Mesothelial cell of epicardium (in vitro differentiated cells): ENCODE measurements around the gene OPA3. TPM values are rescaled to one million over a fixed set of nuclear protein-coding genes. Genes with fewer than 3 reads are reported as not detected.
A peak's percentile ranks its signal among the peaks of the same experiment; 100 is the strongest.

ENCODE experiments used
- DNase-seq, 2 experiments: peaks; one replicate each; pipeline ENCODE4 v3.0.0; 2021; ENCODE audit warnings: low spot score in 2 of 2; ENCODE audit not compliant: unreplicated experiment in 2 of 2
- H3K27ac Mint-ChIP-seq: 2 replicates; pipeline ENCODE4 v1.8.0; 2021; ENCODE audit warnings: mixed read lengths
- H3K27me3 Mint-ChIP-seq: 2 replicates; pipeline ENCODE4 v1.8.0; 2021; ENCODE audit warnings: low read depth, mixed read lengths
- H3K36me3 Mint-ChIP-seq: 2 replicates; pipeline ENCODE4 v1.8.0; 2021; ENCODE audit warnings: mixed read lengths
- H3K4me1 Mint-ChIP-seq: 2 replicates; pipeline ENCODE4 v1.8.0; 2021; ENCODE audit warnings: mixed read lengths
- H3K4me3 Mint-ChIP-seq: 2 replicates; pipeline ENCODE4 v1.8.0; 2021; ENCODE audit warnings: mild to moderate bottlenecking, moderate library complexity, mixed read lengths
- H3K9me3 Mint-ChIP-seq: 2 replicates; pipeline ENCODE4 v1.8.0; 2021; ENCODE audit warnings: mixed read lengths
- CTCF ChIP-seq: fragments of 200-600 bp; sonication (generic); IDR thresholded peaks from one replicate; pipeline ENCODE4 v1.5.0; 2021; ENCODE audit warnings: antibody characterized with exemption; ENCODE audit not compliant: unreplicated experiment
- total RNA-seq: library from RNA; stranded (reverse); gene quantifications from 3 replicates; pipeline ENCODE4 v1.2.1, GENCODE V29; 2021

OPA3 gene
- total RNA-seq, 1 donor from 2014 or later, result 11.6 TPM

- no peaks in the 10 kb centered on the region for H3K9me3 Mint-ChIP-seq
- H3K36me3 Mint-ChIP-seq, result no peaks in the 10 kb centered on the region
- no peak for TF ChIP-seq CTCF
- H3K27me3 Mint-ChIP-seq, result peaks cover 76% of the 10 kb centered on the region
- H3K4me3 Mint-ChIP-seq, result no peak overlapping the region
- peaks cover 3% of the 10 kb centered on the region for H3K4me1 Mint-ChIP-seq
- DNase-seq, result no peak
- H3K27ac Mint-ChIP-seq, result no peak overlapping the region
Measured at GRCh38 chr19:45593520-45593919, 8.9 kb upstream of the OPA3 start.

DNA sequence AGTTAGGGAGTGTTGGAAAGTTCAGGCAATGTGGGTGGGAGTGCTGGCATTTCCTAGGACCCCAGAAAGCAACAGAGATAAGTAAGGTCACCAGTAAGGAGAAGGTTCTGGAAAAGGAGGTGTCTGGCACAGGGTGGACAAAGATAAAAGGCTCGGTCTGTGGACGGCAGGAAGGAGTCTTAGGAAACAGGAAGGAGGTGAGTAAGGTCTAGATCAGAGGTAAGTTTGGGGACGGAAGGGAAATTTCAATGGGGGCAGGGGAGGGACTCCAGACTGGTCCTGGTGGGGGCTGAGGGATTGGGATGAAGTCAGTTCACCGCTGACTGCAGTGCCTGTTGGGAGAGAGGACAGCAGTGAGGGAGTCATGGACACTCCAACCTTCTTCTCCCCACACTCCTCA lies 7.8 kb upstream of the OPA3 start:
- no peaks in the 10 kb centered on the region for H3K4me1 Mint-ChIP-seq
- H3K27me3 Mint-ChIP-seq, result peaks cover 66% of the 10 kb centered on the region
- no peak overlapping the region for H3K4me3 Mint-ChIP-seq
- no peak for DNase-seq
- TF ChIP-seq CTCF, result no peak
- no peaks in the 10 kb centered on the region for H3K36me3 Mint-ChIP-seq
- H3K9me3 Mint-ChIP-seq, result no peaks in the 10 kb centered on the region
- H3K27ac Mint-ChIP-seq, result no peak overlapping the region

- DNase-seq, result no peak
- Mint-ChIP-seq H3K27ac (no peak overlapping the region), H3K27me3 (peaks cover 59% of the 10 kb centered on the region), H3K9me3 (no peaks in the 10 kb centered on the region), H3K4me3 (no peak overlapping the region), H3K36me3 (no peaks in the 10 kb centered on the region), H3K4me1 (no peaks in the 10 kb centered on the region)
- TF ChIP-seq CTCF, result no peak
Measured at GRCh38 chr19:45591638-45592005, 7.0 kb upstream of the OPA3 start.

GRCh38 chr19:45591004-45591637 lies 6.5 kb upstream of the OPA3 start:
- no peak overlapping the region for H3K4me3 Mint-ChIP-seq
- H3K36me3 Mint-ChIP-seq, result no peaks in the 10 kb centered on the region
- DNase-seq, result peak in 1 of 2 experiments; percentile 49
- no peak overlapping the region for H3K27ac Mint-ChIP-seq
- no peaks in the 10 kb centered on the region for H3K9me3 Mint-ChIP-seq
- no peak for TF ChIP-seq CTCF
- H3K4me1 Mint-ChIP-seq, result no peaks in the 10 kb centered on the region
- peaks cover 54% of the 10 kb centered on the region for H3K27me3 Mint-ChIP-seq

- Mint-ChIP-seq H3K9me3 (no peaks in the 10 kb centered on the region), H3K36me3 (no peaks in the 10 kb centered on the region), H3K27me3 (peaks cover 47% of the 10 kb centered on the region), H3K4me3 (no peak overlapping the region), H3K27ac (no peak overlapping the region), H3K4me1 (no peaks in the 10 kb centered on the region)
- TF ChIP-seq CTCF, result no peak
- DNase-seq, result no peak
Measured at GRCh38 chr19:45590300-45591003, 5.8 kb upstream of the OPA3 start.
